NCI-H2196 treated with DMSO at 0.1 percent for 48 hours (cell line): Measurements from ENCODE around the gene PRPF19.

Experiments
- DNase-seq: peaks from one replicate; lab custom pipeline; 2025; ENCODE audit not compliant: unreplicated experiment; lab: John Stamatoyannopoulos, UW

Gene PRPF19

GRCh38 chr11:60860943-60861342, 45.4 kb downstream of the PRPF19 start:
- no peak for DNase-seq

DNA sequence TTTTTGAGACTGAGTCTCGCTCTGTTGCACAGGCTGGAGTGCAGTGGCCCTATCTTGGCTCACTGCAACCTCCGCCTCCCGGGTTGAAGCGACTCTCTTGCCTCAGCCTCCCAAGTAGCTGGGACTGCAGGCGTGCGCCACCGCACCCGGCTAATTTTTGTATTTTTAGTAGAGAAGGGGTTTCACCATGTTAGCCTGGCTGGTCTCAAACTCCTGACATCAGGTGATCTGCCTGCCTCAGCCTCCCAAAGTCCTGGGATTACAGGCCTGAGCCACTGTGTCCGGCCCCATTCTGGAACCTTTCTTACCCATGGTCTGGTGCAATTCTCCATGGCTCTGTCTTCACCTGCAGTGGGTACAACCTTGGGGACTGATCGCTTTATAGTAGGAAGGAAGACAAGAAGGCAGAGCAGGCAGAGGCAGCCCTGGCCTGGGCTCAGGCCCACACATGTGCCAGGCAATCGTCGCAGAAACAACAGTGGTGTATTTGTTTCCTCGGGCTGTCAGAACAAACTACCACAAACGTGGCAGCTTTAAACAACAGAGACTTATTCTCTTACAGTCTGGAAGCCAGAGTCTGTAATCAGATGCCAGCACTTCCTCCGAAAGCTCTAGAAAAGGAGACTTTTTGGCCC, 46.7 kb downstream of the PRPF19 start:
- no peak for DNase-seq

DNA sequence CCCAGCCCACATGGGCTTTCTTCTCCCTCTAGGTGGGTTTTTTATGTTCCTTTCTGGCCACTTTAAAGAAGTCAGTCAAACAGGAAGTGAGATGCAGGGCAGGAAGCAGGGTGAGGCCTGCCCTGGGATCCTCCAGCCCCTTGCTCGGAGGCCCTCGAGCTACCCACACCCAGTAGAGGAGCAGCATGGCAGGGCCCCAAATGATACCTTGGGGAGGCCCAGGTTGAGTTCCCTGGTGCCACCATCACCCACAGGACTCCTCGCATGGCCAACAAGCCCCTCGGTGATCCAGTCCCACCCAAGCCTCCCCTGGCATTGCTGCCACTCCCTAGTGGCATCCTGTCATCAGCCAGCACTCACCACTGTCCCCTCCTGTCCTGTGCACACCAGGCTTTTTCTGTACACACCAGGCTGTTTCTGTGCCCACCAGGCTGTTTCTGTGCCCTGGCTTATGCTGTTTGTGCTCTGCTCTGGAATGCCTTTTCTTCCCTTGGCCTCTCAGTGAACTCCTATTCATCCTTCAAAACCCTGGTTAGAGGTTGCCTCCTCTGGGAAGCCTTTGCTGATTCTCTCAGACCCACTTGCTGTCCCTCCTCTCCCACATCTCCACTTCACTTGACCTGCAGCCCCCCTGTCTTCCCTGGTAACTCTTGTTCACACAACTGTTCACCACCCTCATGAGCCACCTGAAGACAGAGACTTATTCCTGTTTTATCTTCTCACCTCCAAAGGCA, 47.5 kb downstream of the PRPF19 start:
- DNase-seq = no peak

GRCh38 chr11:60858236-60858635, 48.1 kb downstream of the PRPF19 start:
- no peak for DNase-seq

GRCh38 chr11:60857378-60858232, 48.8 kb downstream of the PRPF19 start:
- DNase-seq = no peak

- DNase-seq = no peak
Measured at GRCh38 chr11:60855726-60856633, 50.4 kb downstream of the PRPF19 start, which contains the start of gene PTGDR2. Gene PTGDR2 (minus strand): TSS chr11:60855950. CDS start chr11:60853722, 2,228 bp downstream.

DNA sequence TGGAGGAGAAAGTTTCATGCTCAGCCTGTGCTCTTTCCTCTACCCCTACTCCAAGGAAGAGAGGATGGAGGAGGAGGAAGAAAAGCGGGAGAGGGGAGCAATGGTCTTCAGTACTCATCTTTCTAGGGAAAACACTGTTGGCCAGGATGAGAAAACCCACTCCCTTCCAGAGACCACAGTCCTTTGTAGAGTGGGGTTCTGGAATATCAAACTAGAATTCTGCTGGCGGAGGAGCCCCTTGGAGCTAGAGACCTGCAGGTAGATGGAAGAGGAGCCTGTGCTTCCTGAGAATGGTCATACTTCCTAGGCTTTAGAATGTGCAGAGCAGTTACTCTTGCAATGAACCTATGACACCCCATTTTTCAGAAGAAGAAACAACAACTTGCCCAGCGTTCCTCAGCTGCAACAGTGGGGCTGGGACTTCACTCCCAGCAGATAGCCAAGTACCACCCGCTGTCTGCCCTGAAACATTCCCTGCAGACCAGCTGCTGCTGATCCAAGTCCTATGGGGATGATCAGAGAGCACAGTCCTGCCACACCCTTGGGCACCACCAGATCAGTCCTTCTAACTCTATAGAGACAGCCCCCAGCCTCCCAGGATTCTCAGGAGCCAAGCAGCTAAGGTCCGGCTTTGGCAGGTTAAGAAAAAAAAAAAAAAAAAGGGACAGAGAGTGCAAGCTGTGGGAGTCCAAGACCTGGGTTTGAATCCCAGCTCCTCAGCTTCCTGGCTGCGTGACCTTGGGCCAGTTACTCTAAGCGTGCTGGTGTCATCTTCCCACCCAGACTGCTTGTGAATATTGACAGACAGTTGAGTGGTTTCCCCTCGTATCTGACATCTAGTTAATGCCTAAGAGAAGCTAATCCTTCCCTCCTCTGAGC, 51.3 kb downstream of the PRPF19 start:
- no peak for DNase-seq

- no peak for DNase-seq
Measured at GRCh38 chr11:60854140-60854846, 52.1 kb downstream of the PRPF19 start.

DNA sequence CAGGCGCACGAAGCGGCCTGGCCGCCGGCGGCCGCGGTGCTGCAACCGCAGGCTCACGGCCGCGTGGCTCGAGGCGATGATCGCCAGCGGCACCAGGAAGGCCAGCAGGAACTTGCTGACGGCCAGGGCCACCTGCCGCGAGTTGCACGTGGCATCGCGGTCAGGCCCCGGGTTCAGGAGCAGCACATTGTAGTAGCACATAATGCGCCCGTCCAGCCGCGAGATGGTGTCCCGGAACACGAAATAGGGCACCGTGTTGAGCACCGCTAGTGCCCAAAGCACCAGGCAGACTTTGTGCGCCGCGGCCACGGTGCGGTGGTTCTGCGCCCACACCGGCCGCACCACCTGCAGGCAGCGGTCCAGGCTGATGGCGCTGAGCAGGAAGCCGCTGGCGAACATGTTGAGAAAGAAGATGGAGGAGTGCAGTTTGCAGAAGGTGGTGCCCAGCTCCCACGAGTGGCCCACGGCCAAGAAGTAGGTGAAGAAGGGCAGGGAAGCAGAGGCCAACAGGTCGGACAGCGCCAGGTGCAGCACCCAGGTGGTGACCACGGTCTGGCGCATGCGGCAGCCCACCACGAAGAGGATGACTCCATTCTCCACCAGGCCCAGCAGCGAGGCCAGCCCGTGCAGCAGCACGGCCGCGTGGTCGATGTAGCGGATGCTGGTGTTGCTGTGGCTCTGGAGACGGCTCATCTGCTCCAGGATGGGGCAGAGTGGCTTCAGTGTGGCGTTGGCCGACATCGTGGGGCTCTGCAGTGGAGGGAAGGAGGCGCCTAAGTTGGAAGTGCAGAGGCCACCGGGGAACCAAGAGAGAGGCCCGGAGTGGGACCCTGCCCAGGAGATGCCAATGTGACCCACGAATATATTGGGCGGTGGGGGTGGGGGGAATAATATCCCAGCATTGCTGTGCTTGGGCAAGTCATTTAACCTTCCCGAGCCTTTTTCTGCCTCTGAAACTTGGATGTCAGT, 53.1 kb downstream of the PRPF19 start:
- DNase-seq = no peak

- no peak for DNase-seq
Measured at GRCh38 chr11:60852117-60852981, 54.0 kb downstream of the PRPF19 start.

- DNase-seq = no peak
Measured at GRCh38 chr11:60851327-60852104, 54.9 kb downstream of the PRPF19 start.

- DNase-seq = no peak
Measured at GRCh38 chr11:60849641-60850520, 56.5 kb downstream of the PRPF19 start.

DNA sequence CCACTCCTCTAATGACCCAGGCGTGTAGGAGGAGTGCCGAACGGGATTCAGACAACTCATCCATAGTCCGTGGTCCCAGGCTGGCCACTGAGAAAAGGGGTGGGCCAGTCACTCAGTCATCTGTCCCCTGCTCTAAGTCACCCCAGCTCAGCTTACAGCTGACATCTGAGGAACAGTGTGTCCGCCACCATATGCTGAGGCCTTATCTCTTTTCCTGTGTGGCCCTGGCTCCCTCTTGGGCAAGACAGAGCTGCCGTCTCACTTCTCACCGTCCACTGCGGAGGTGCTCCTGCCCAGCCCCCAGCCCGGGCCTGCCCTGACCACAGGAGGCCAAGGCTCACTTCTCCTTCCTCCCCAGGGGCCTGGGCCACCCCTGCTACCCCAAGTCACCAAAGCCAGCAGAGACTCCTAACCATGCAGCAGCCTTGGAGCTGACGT, 57.7 kb downstream of the PRPF19 start:
- no peak for DNase-seq

DNA sequence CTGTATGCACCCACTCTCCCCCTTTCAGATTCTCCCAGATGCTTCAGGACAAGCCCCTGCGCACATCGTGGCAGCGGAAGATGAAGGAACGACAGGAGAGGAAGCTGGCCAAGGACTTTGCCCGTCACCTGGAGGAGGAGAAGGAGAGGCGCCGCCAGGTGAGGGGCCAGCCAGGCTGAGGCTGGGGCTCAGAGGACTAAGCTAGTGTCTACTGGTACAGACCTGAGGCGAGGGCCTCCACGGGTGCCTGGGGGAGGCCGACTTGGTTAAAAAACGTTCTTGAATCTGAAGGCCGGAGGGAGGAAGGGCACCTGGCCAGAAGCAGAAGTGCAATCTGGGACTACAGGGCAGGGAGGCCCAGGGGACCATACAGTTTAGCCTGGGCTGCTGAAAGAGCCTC, 58.5 kb downstream of the PRPF19 start:
- DNase-seq = no peak

DNA sequence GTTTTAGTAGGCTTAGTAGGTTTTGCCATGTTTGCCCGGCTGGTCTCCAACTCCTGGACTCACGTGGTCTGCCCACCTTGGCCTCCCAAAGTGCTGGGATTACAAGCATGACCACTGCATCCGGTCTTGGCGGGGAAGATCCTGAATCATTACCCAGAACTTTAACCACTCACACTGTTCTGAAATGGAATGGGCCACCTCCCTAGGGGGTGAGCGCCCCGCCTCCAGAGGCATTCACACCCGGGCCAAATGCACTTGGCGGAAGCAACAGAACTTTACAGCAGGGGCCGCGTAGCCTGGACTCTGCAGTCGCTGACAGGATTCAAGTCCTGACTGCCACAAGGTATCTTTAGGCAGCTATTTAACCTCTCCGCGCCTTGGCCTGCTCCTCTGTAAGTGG, 59.1 kb downstream of the PRPF19 start:
- DNase-seq = no peak
